SK-N-SH (cell line): ENCODE results near the gene CDSN. TPM values are rescaled to one million over a fixed set of nuclear protein-coding genes. Genes with fewer than 3 reads are reported as not detected.

Experiments
- CTCF ChIA-PET: fragments of 300-600, 350-600 bp; formaldehyde crosslinking; extraction: SDS; loops from one replicate; lab custom pipeline; 2021; lab: Yijun Ruan, JAX
- POLR2A ChIA-PET: fragments of 350-600 bp; sonication (Branson Sonifier 250); formaldehyde crosslinking; extraction: SDS; loops from one replicate; lab custom pipeline; 2020; ENCODE audit warnings: antibody characterized with exemption, inconsistent platforms; lab: Yijun Ruan, JAX
- DNase-seq: peaks from one replicate; pipeline ENCODE4 v3.0.0; 2012
- H2AFZ ChIP-seq: fragments of 200-600 bp; sonication (generic); 2 replicates; pipeline ENCODE4 v1.8.1; 2016; ENCODE audit warnings: antibody characterized with exemption, mild to moderate bottlenecking, low read depth
- H3F3A ChIP-seq: fragments of 200-600 bp; sonication (generic); replicated peaks from 2 replicates; pipeline ENCODE3; 2016; ENCODE audit warnings: antibody characterized with exemption, mild to moderate bottlenecking; ENCODE audit not compliant: insufficient read depth
- H3K27ac ChIP-seq, 2 experiments: fragments of 200-500 bp in 1 of 2; fragments of 200-600 bp in 1 of 2; sonication (Bioruptor generic) in 1 of 2; sonication (generic), shearing (Covaris generic) in 1 of 2; 2 replicates each; pipeline versions ENCODE4 v1.5.1 to v1.6.1; 2014 to 2016; ENCODE audit warnings: low read depth in 2 of 2, inconsistent platforms in 1 of 2, low read length in 1 of 2, mild to moderate bottlenecking in 1 of 2, mixed read lengths in 1 of 2
- H3K27me3 ChIP-seq: fragments of 200-600 bp; sonication (generic), shearing (Covaris generic); 2 replicates; pipeline ENCODE4 v1.6.1; 2016; ENCODE audit warnings: mixed run types; ENCODE audit not compliant: insufficient read depth
- H3K36me3 ChIP-seq, 2 experiments: fragments of 200-500 bp in 1 of 2; fragments of 200-600 bp in 1 of 2; sonication (Bioruptor generic) in 1 of 2; sonication (generic) in 1 of 2; replicated peaks in 1 of 2; 2 replicates each; pipeline versions ENCODE3 to v1.5.1; 2014 to 2016; ENCODE audit warnings: low read length in 1 of 2, mild to moderate bottlenecking in 1 of 2; ENCODE audit not compliant: insufficient read depth in 2 of 2, control insufficient read depth in 1 of 2
- H3K4me1 ChIP-seq, 2 experiments: fragments of 200-500 bp in 1 of 2; fragments of 200-600 bp in 1 of 2; sonication (Bioruptor generic) in 1 of 2; sonication (generic), shearing (Covaris generic) in 1 of 2; 2 replicates each; pipeline versions ENCODE4 v1.5.1 to v1.6.1; 2014 to 2016; ENCODE audit warnings: low read depth in 1 of 2, low read length in 1 of 2, mixed run types in 1 of 2; ENCODE audit not compliant: insufficient read depth in 2 of 2, control insufficient read depth in 1 of 2
- H3K4me2 ChIP-seq: fragments of 200-600 bp; sonication (generic), shearing (Covaris generic); 2 replicates; pipeline ENCODE4 v1.6.1; 2017; ENCODE audit warnings: mixed run types
- H3K4me3 ChIP-seq, 2 experiments: fragments of 200-500 bp in 1 of 2; fragments of 200-600 bp in 1 of 2; sonication (Bioruptor generic) in 1 of 2; sonication (generic), shearing (Covaris generic) in 1 of 2; 2 replicates each; pipeline versions ENCODE4 v1.5.1 to v1.8.1; 2014 to 2016; ENCODE audit warnings: low read depth in 2 of 2, inconsistent platforms in 1 of 2, low read length in 1 of 2, mild to moderate bottlenecking in 1 of 2, mixed read lengths in 1 of 2, moderate library complexity in 1 of 2
- H3K79me2 ChIP-seq: fragments of 200-600 bp; sonication (generic); 2 replicates; pipeline ENCODE4 v1.8.1; 2017; ENCODE audit warnings: mild to moderate bottlenecking; ENCODE audit not compliant: insufficient read depth
- H3K9ac ChIP-seq: fragments of 200-600 bp; sonication (generic); 2 replicates; pipeline ENCODE4 v1.6.1; 2017; ENCODE audit warnings: mixed run types
- H3K9me2 ChIP-seq: fragments of 200-600 bp; sonication (generic); 2 replicates; pipeline ENCODE4 v1.6.1; 2017; ENCODE audit warnings: mixed run types
- H3K9me3 ChIP-seq: fragments of 200-600 bp; sonication (generic); 2 replicates; pipeline ENCODE4 v1.6.1; 2017; ENCODE audit warnings: mixed run types, mild to moderate bottlenecking, moderate library complexity
- H4K20me1 ChIP-seq: fragments of 200-600 bp; sonication (generic); 2 replicates; pipeline ENCODE4 v1.6.1; 2017; ENCODE audit warnings: mild to moderate bottlenecking, mixed run types; ENCODE audit not compliant: insufficient read depth
- JUND ChIP-seq: IDR thresholded peaks from 2 replicates; pipeline ENCODE4 v1.4.0; 2012
- NFIC ChIP-seq: IDR thresholded peaks from 2 replicates; pipeline ENCODE4 v1.4.0; 2012; ENCODE audit warnings: borderline replicate concordance
- NRF1 ChIP-seq: IDR thresholded peaks from 2 replicates; pipeline ENCODE4 v1.6.1; 2012; ENCODE audit warnings: low read depth, mild to moderate bottlenecking, low read length
- RCOR1 ChIP-seq: fragments of 150-350 bp; IDR thresholded peaks from 2 replicates; pipeline ENCODE4 v1.6.1; 2017; ENCODE audit warnings: antibody characterized with exemption, low read length
- RFX5 ChIP-seq: IDR thresholded peaks from 2 replicates; pipeline ENCODE4 v1.6.1; 2012; ENCODE audit warnings: mild to moderate bottlenecking, improper control_type of control experiment, low read length
- SIN3A ChIP-seq: IDR thresholded peaks from 2 replicates; pipeline ENCODE4 v1.6.1; 2012; ENCODE audit warnings: low read depth, mild to moderate bottlenecking, low read length, moderate library complexity, borderline replicate concordance
- TCF12 ChIP-seq: IDR thresholded peaks from 2 replicates; pipeline ENCODE4 v1.4.0; 2012
- TEAD4 ChIP-seq: IDR thresholded peaks from 2 replicates; pipeline ENCODE4 v1.4.0; 2012; ENCODE audit warnings: mild to moderate bottlenecking, borderline replicate concordance; ENCODE audit not compliant: insufficient read depth
- WGBS: methylation state at CpG from one replicate; pipeline ENCODE4 v1.1.6; 2017; ENCODE audit warnings: low lambda C conversion rate; 5-methylcytosine and 5-hydroxymethylcytosine counted together
- polyA plus RNA-seq, 3 experiments: library from polyadenylated mRNA; depleted of rRNA; stranded (reverse); fragments of >200 nt; gene quantifications; 2 replicates each; pipeline ENCODE4 v1.2.3, GENCODE V29; 2012
- TF ChIP-seq, protein P1 (sequence below): fragments of 200-600 bp; sonication (generic); IDR thresholded peaks from 2 replicates; pipeline ENCODE4 v1.6.1; 2017; ENCODE audit warnings: antibody characterized with exemption, mild to moderate bottlenecking, moderate library complexity
- TF ChIP-seq, protein P2 (sequence below): IDR thresholded peaks from 2 replicates; pipeline ENCODE4 v1.4.0; 2012; ENCODE audit warnings: low read depth

CDSN gene
- polyA plus RNA-seq, 1 of the 3 experiments (the other 2 are of a cell fraction), result 0.02 TPM

DNA sequence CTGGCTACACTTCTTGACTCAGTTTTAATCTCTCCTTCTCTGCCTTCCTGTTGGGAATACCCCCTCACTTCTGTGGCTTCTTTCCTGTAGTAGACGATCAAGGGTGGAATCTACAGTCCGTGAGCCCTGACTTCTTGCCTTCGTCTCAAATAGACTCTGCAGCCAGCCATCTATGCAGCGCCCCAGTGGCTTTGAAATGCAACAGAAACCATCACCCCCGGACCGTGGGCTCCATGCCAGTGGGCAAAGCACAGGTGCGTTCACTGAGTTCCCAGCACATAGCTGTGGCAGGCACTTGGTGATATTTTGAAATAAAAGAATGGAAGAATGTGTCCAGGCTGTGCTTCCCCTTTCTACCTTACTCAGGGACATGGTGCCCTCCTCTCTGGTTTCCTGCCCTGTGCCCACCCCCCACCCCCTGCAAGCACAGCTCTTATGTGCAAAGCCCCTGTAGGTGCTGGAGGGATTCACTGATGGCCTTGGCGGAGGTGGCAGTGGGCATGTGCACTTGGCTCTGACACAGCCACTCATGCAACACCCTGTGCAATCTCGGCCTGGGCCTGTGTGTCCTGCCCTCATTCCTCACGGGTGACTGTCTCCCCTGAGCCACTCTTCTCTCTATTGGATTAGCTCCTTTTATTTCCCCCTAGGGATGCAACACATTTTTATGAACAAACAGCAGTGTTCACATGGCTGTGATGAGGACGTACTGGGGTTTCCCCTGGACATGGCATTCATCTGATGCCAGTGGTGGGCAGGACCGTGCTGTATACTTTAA, 5.5 kb upstream of the CDSN start:
- no peak overlapping the region for H2AFZ ChIP-seq

DNA sequence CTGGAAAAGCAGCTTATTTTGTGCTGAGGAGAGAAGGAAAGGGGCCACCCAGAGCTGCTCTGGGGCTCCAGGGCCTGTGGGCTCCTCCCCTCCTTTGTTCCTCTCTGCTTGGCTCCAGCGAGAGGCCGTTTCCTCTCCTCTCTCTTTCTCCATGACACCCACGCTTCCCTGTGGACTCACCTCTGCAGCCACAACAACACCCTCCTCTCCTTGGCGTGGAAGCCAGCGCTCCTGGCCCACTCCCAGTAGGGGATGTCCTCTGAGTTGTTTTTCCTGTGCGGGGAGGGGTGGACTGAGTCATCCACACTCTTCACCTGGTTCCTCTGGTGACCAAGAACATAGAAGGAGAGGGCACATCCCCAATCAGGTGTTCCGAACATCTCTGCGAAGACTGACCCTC, 4.9 kb upstream of the CDSN start:
- Histone ChIP-seq H3K9me2 (no peaks in the 10 kb centered on the region), H3K4me3 (no peak overlapping the region), H3K27ac (no peak overlapping the region), H3F3A (peaks cover 3% of the 10 kb centered on the region), H3K9ac (no peak overlapping the region), H3K27me3 (no peaks in the 10 kb centered on the region), H2AFZ (no peak overlapping the region), H3K4me2 (peak overlapping the region; percentile 11; the same call in 1 of the 2 replicates), H4K20me1 (0 out of 2 replicates have a peak, but pooled peaks cover 3% of the 10 kb centered on the region), H3K9me3 (no peaks in the 10 kb centered on the region), H3K36me3 (no peaks in the 10 kb centered on the region), H3K4me1 (peaks cover 2 to 8% of the 10 kb centered on the region in 2 experiments; a peak in 2 of 4 replicates), H3K79me2 (no peaks in the 10 kb centered on the region; the same call in 1 of the 2 replicates)
- peak; percentile 19; the same call in 1 of the 2 replicates for TF ChIP-seq NFIC
- TF ChIP-seq, protein P1, sequence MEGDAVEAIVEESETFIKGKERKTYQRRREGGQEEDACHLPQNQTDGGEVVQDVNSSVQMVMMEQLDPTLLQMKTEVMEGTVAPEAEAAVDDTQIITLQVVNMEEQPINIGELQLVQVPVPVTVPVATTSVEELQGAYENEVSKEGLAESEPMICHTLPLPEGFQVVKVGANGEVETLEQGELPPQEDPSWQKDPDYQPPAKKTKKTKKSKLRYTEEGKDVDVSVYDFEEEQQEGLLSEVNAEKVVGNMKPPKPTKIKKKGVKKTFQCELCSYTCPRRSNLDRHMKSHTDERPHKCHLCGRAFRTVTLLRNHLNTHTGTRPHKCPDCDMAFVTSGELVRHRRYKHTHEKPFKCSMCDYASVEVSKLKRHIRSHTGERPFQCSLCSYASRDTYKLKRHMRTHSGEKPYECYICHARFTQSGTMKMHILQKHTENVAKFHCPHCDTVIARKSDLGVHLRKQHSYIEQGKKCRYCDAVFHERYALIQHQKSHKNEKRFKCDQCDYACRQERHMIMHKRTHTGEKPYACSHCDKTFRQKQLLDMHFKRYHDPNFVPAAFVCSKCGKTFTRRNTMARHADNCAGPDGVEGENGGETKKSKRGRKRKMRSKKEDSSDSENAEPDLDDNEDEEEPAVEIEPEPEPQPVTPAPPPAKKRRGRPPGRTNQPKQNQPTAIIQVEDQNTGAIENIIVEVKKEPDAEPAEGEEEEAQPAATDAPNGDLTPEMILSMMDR, result no peak
- ChIA-PET POLR2A (no interaction called here), CTCF (interaction anchor here (0.9 to 1.7 kb wide), 4 partner anchors 9 to 242 kb away, joined by 3 to 6 read pairs (median 4); no protein-coding TSS in a partner anchor)
- 65% methylated on average over 8 of the region's 8 CpGs for WGBS
- DNase-seq, result no peak

More for the DNA sequence above, 5.5 kb upstream of the CDSN start:
- TF ChIP-seq RCOR1 (no peak), NRF1 (no peak), RFX5 (no peak), JUND (no peak), TCF12 (no peak), SIN3A (no peak), NFIC (no peak), TEAD4 (no peak)
- TF ChIP-seq, protein P2, sequence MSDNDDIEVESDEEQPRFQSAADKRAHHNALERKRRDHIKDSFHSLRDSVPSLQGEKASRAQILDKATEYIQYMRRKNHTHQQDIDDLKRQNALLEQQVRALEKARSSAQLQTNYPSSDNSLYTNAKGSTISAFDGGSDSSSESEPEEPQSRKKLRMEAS, result no peak
- TF ChIP-seq, all 33 proteins: peak for 0
- Histone ChIP-seq H3K27ac (no peak overlapping the region), H3F3A (peaks cover 3% of the 10 kb centered on the region), H3K4me2 (no peak overlapping the region), H3K36me3 (no peaks in the 10 kb centered on the region), H3K4me3 (no peak overlapping the region), H4K20me1 (0 out of 2 replicates have a peak, but pooled peaks cover 3% of the 10 kb centered on the region), H3K27me3 (no peaks in the 10 kb centered on the region), H3K4me1 (peaks cover 2 to 8% of the 10 kb centered on the region in 2 experiments; a peak in 2 of 4 replicates), H3K9me2 (no peaks in the 10 kb centered on the region), H3K9ac (no peak overlapping the region), H3K79me2 (no peaks in the 10 kb centered on the region; the same call in 1 of the 2 replicates), H3K9me3 (no peaks in the 10 kb centered on the region)
- POLR2A ChIA-PET, result no interaction called here
- no peak for DNase-seq
- whole genome bisulfite sequencing, result 43% methylated on average over 11 of the region's 12 CpGs
- CTCF ChIA-PET, result interaction anchor here (1.6 to 3.8 kb wide), 3 partner anchors 12 to 241 kb away, joined by 3 to 13 read pairs (median 6); no protein-coding TSS in a partner anchor
